Ovary (tissue), 3 donors: Measurements from ENCODE around the gene FRA10AC1.

ENCODE experiments used
- CTCF ChIP-seq, 3 donors: fragments of 450-650 bp in 2 of 3; fragments of 200-600 bp in 1 of 3; IDR thresholded peaks; one replicate each; pipeline versions ENCODE4 v1.5.1 to v1.8.0; 2016 to 2022; ENCODE audit warnings: antibody characterized with exemption in 3 of 3, mild to moderate bottlenecking in 1 of 3
- EP300 ChIP-seq: sonication (generic); formaldehyde crosslinking; IDR thresholded peaks from one replicate; pipeline ENCODE4 v1.6.1; 2017; ENCODE audit warnings: antibody characterized with exemption
- POLR2A ChIP-seq: fragments of 450-650 bp; IDR thresholded peaks from one replicate; pipeline ENCODE4 v1.6.1; 2017; ENCODE audit warnings: antibody characterized with exemption, mild to moderate bottlenecking, moderate library complexity
- donor health status: DM: no; HTN: no; CAD: no.

- TF ChIP-seq CTCF (IDR thresholded peaks at IDR 0.05), result no peak
- no peak for TF ChIP-seq POLR2A
- TF ChIP-seq EP300, result no peak
These were observed 29.5 kb downstream of the FRA10AC1 start for GRCh38 chr10:93672890-93673289.
